GM21529 (cell line): ENCODE data around the gene ZBTB49.
"Not testable (repeated sequence)": the region's sequence is repeated elsewhere in the genome, so short reads cannot be mapped to it uniquely, and the experiment has no call there.

ENCODE experiments used
- ATAC-seq: cut with Tn5 transposase; IDR thresholded peaks from one replicate; pipeline ENCODE4 v1.9.1; 2021; ENCODE audit not compliant: unreplicated experiment

The ZBTB49 gene

GRCh38 chr4:4323705-4324534 lies 33.9 kb downstream of the ZBTB49 start:
- no peak for ATAC-seq

GRCh38 chr4:4325321-4325720 lies 35.3 kb downstream of the ZBTB49 start:
- ATAC-seq, result no peak

- ATAC-seq, result no peak
These were observed 36.1 kb downstream of the ZBTB49 start for GRCh38 chr4:4326166-4326565.

- ATAC-seq, result no peak
These were observed 37.6 kb downstream of the ZBTB49 start for GRCh38 chr4:4327652-4328121.

- no peak for ATAC-seq
These were observed 38.2 kb downstream of the ZBTB49 start for GRCh38 chr4:4328206-4328605.

- no peak for ATAC-seq
These were observed 38.8 kb downstream of the ZBTB49 start for GRCh38 chr4:4328840-4329239.

- ATAC-seq, result no peak
These were observed 39.4 kb downstream of the ZBTB49 start for GRCh38 chr4:4329496-4329895.

GRCh38 chr4:4330794-4331193 lies 40.7 kb downstream of the ZBTB49 start:
- no peak for ATAC-seq

GRCh38 chr4:4332529-4332928 lies 42.5 kb downstream of the ZBTB49 start:
- ATAC-seq, result no peak

- no peak for ATAC-seq
These were observed 43.2 kb downstream of the ZBTB49 start for GRCh38 chr4:4333265-4333706.

- ATAC-seq, result peak; percentile 83
These were observed 44.9 kb downstream of the ZBTB49 start for GRCh38 chr4:4334798-4335520.

- no peak for ATAC-seq
These were observed 48.4 kb downstream of the ZBTB49 start for GRCh38 chr4:4338210-4339001.

GRCh38 chr4:4339504-4340085 lies 49.5 kb downstream of the ZBTB49 start:
- no peak for ATAC-seq

GRCh38 chr4:4341861-4342650 lies 52.0 kb downstream of the ZBTB49 start:
- no peak for ATAC-seq

- ATAC-seq, result no peak
These were observed 53.0 kb downstream of the ZBTB49 start for GRCh38 chr4:4343038-4343437.

- peak; percentile 93 for ATAC-seq
These were observed 55.0 kb downstream of the ZBTB49 start for GRCh38 chr4:4344915-4345527.

GRCh38 chr4:4347585-4347984 lies 57.5 kb downstream of the ZBTB49 start:
- ATAC-seq, result no peak

GRCh38 chr4:4348585-4348984 lies 58.5 kb downstream of the ZBTB49 start:
- ATAC-seq, result not testable (repeated sequence)

GRCh38 chr4:4349867-4350266 lies 59.8 kb downstream of the ZBTB49 start:
- no peak for ATAC-seq

GRCh38 chr4:4350909-4351308 lies 60.9 kb downstream of the ZBTB49 start:
- no peak for ATAC-seq
